HG03175 (cell line): ENCODE results near the gene ZNF692.
"Not testable (repeated sequence)": the region's sequence is repeated elsewhere in the genome, so short reads cannot be mapped to it uniquely, and the experiment has no call there.

Experiments used
- ATAC-seq: cut with Tn5 transposase; IDR thresholded peaks from one replicate; pipeline ENCODE4 v1.9.1; 2021; ENCODE audit warnings: mild to moderate bottlenecking, moderate library complexity; ENCODE audit not compliant: unreplicated experiment

ZNF692 gene

DNA sequence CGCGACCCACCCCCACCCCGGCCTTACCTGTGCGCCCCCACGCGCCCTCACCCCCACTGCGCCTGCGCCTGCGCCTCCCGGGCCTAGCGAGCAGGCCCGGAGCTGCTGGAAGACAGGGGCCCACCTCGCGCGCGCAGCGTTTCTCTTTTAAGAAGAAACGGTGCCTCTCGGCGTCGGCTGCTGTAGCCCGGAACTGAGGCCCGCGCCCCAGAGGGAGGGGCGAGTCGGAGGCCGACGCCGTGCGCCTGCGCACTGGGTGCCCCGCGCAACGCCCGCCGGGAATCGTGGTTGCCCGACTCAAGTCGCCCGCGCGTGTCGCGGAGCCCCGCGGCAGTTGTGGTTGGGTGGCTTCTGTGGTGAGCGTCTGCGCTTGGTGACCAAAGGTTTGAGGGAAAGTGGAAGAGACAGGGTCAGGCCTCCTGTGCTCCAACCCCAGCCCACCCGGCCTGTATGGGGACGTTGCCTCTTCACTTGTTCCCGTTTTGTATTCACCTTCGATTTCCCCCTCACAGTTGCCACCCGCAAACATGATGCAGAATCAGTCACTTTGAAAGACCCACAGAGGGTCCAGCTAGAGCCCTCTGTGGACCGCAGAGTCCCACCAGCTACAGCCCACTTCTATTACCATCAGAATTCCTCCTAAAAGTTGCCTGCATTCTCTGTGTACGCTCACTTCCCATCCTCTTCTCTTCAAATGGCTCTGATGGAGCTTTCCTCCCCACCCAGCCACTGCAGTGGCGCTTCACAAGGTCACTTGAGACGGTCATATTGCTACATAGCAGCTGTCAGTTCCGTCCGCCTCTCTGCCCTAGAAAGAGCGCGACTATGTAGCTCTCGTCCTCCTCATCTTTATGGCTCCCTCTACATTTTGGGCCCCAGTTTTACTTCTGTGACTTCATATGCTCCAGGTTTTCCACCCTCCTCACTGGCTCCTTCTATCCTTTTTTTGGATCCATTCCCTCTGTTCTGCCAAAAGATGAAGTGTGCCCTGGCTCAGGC is at the start of gene ZNF692:
Gene ZNF692 (minus strand): TSS at position 195 of the 999 bp plus-strand sequence. CDS start 776 bp downstream, outside the sequence.
- peak; percentile 77 for ATAC-seq

GRCh38 chr1:248906753-248907661 is 48.1 kb upstream of the ZNF692 start:
- ATAC-seq: peak; percentile 24

GRCh38 chr1:248906009-248906752 is 47.3 kb upstream of the ZNF692 start, which contains the start of gene PGBD2:
TSS of gene PGBD2 (plus strand) at chr1:248906235. CDS start at chr1:248913863, 7,628 bp downstream.
- ATAC-seq: peak; percentile 94

- ATAC-seq: no peak
These were observed 46.8 kb upstream of the ZNF692 start for GRCh38 chr1:248905662-248906008.

- no peak for ATAC-seq
These were observed 45.7 kb upstream of the ZNF692 start for GRCh38 chr1:248904437-248905216.

- no peak for ATAC-seq
These were observed 42.7 kb upstream of the ZNF692 start for GRCh38 chr1:248901578-248901977.

DNA sequence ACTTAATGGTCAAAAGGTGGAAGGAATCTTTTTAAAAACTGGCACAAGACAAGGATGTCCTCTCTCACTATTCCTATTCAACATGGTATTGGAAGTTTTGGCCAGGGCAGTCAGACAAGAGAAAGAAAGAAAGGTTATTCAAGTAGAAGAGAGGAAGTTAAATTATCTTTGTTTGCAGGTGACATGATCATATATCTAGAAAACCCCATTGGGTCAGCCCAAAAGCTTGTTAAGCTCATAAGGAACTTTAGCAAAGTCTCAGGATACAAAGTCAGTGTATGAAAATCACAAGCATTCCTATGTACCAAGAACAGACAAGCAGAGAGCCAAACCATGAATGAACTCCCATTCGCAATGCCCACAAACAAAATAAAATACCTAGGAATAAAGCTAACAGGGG is 41.8 kb upstream of the ZNF692 start:
- ATAC-seq: no peak

- ATAC-seq: no peak
These were observed 38.8 kb upstream of the ZNF692 start for GRCh38 chr1:248897412-248898337.

- ATAC-seq: no peak
These were observed 36.0 kb upstream of the ZNF692 start for GRCh38 chr1:248894837-248895236.

DNA sequence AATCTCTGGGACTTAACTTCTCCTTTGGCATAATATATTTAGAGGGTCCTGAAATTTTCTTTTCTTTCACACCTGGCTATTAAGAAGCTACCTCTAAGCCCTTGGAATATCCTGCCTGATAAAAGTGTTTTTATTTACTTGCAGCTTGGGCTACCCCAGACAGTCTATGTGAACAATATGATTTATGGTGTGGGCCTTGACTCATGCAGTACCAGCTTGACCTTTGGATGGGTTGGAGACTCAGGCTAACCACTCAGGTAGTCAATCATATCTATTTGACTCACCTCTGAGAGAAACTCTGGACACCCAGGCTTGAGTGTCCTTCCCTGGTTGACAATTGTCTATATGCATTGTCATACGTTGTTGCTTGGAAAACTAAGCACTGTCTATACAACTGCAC is 33.7 kb upstream of the ZNF692 start:
- ATAC-seq: no peak

GRCh38 chr1:248891758-248892157 is 32.9 kb upstream of the ZNF692 start:
- no peak for ATAC-seq

GRCh38 chr1:248890549-248891498 is 31.9 kb upstream of the ZNF692 start:
- no peak for ATAC-seq

DNA sequence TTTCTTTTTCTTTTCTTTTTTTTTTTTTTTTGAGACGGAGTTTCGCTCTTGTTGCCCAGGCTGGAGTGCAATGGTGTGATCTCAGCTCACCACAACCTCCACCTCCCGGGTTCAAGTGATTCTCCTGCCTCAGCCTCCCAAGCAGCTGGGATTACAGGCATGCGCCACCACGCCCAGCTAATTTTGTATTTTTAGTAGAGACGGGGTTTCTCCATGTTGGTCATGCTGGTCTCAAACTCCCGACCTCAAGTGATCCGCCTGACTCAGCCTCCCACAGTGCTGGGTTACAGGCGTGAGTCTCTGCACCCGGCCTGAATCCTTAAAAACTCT is 31.0 kb upstream of the ZNF692 start:
- ATAC-seq: not testable (repeated sequence)

- no peak for ATAC-seq
These were observed 27.5 kb upstream of the ZNF692 start for GRCh38 chr1:248886237-248886895.

DNA sequence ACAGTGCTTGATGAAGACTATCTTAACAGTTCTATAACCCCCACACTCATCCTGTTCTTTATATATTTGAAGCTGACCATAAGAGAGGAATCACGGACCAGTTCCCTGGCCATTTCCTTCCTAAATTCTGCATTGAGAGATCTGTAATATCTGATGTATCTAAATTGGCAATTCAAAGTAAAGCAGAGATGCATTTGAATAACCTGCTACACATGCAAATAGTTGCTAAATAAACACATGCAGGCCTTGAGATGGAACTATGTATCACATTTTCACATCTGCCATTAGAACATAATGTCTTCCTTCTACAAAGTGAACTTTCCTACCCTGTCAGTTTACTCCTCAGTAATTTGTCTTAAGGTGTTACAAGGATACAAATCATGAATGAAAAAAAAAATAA is 26.8 kb upstream of the ZNF692 start:
- no peak for ATAC-seq

GRCh38 chr1:248884632-248885295 is 25.9 kb upstream of the ZNF692 start:
- ATAC-seq: no peak

GRCh38 chr1:248882427-248882826 is 23.5 kb upstream of the ZNF692 start:
- ATAC-seq: not testable (repeated sequence)
